Prostate gland (tissue), 2 donors: ENCODE data around the gene RETREG3. TPM values are rescaled to one million over a fixed set of nuclear protein-coding genes. Genes with fewer than 3 reads are reported as not detected.

Source experiments
- DNase-seq: peaks from one replicate; pipeline ENCODE4 v3.0.0-alpha.2; 2019; ENCODE audit warnings: low spot score
- H3K27ac ChIP-seq, 2 donors: fragments of 200-600 bp; sonication (generic); 2 replicates each; pipeline ENCODE4 v1.5.1; 2017 to 2019
- H3K27me3 ChIP-seq: fragments of 200-600 bp; sonication (generic); replicated peaks from 2 replicates; pipeline ENCODE4 v1.5.1; 2019; ENCODE audit not compliant: insufficient read depth
- H3K36me3 ChIP-seq, 2 donors: fragments of 200-600 bp; sonication (generic); 1 replicate in 1 of 2; 2 replicates in 1 of 2; pipeline versions ENCODE4 v1.5.1 to v1.8.1; 2017 to 2019
- H3K4me1 ChIP-seq: fragments of 200-600 bp; sonication (generic); replicated peaks from 2 replicates; pipeline ENCODE4 v1.5.1; 2019
- H3K4me3 ChIP-seq, 2 donors: fragments of 200-600 bp; sonication (generic); 2 replicates each; pipeline ENCODE4 v1.5.1; 2017 to 2019
- H3K9me3 ChIP-seq: fragments of 200-600 bp; sonication (generic); 2 replicates; pipeline ENCODE4 v1.5.1; 2017
- CTCF ChIP-seq, 4 experiments: fragments of 200-600 bp in 2 of 4; fragments of 450-650 bp in 2 of 4; sonication (generic) in 2 of 4; IDR thresholded peaks; 1 replicate in 3 of 4; 2 replicates in 1 of 4; pipeline ENCODE4 v1.5.1; 2016 to 2019; ENCODE audit warnings: antibody characterized with exemption in 4 of 4, mild to moderate bottlenecking in 2 of 4, moderate library complexity in 2 of 4
- POLR2A ChIP-seq: fragments of 450-650 bp; IDR thresholded peaks from one replicate; pipeline ENCODE4 v1.6.1; 2016; ENCODE audit warnings: antibody characterized with exemption, mild to moderate bottlenecking
- POLR2AphosphoS5 ChIP-seq: sonication (generic); formaldehyde crosslinking; IDR thresholded peaks from one replicate; pipeline ENCODE4 v1.6.1; 2017; ENCODE audit warnings: antibody characterized with exemption
- WGBS: methylation state at CpG from one replicate; pipeline ENCODE4 v1.1.5; 2018; 5-methylcytosine and 5-hydroxymethylcytosine counted together
- intact Hi-C: fragments of 100-400 bp; cut with DNase I; formaldehyde crosslinking; loops from one replicate; pipeline ENCODE4 v1.14.2; 2022
- total RNA-seq, 2 donors: library from RNA; depleted of rRNA; stranded (reverse); fragments of >200 nt; gene quantifications; one replicate each; pipeline ENCODE4 v1.1.0, GENCODE V29; 2016

RETREG3 gene
- total RNA-seq, 2 donors from 2014 or later: 92.8 to 126 TPM

- no peak overlapping the region for H3K4me3 ChIP-seq
- DNase-seq: no peak
- WGBS: 63% methylated on average over 3 of the region's 3 CpGs
- no peaks in the 10 kb centered on the region for H3K27me3 ChIP-seq
- H3K9me3 ChIP-seq: no peaks in the 10 kb centered on the region
- H3K27ac ChIP-seq: no peak overlapping the region
- no peaks in the 10 kb centered on the region for H3K36me3 ChIP-seq
- TF ChIP-seq CTCF (IDR thresholded peaks at IDR 0.05): no peak
- no peaks in the 10 kb centered on the region for H3K4me1 ChIP-seq
- intact Hi-C loops: no loop called here
Observed at GRCh38 chr17:42596386-42596785, 12.8 kb downstream of the RETREG3 start.

- intact Hi-C loops: no loop called here
- Histone ChIP-seq H3K4me3 (no peak overlapping the region), H3K9me3 (no peaks in the 10 kb centered on the region), H3K27ac (no peak overlapping the region), H3K27me3 (no peaks in the 10 kb centered on the region), H3K36me3 (peaks cover 0 to 5% of the 10 kb centered on the region in 2 donors), H3K4me1 (peaks cover 18% of the 10 kb centered on the region)
- no peak for TF ChIP-seq POLR2A
- no peak for TF ChIP-seq POLR2AphosphoS5
- TF ChIP-seq CTCF (IDR thresholded peaks at IDR 0.05): no peak
- WGBS: 95% methylated on average over 9 of the region's 9 CpGs
- DNase-seq: no peak
Observed at GRCh38 chr17:42591411-42591810, 17.8 kb downstream of the RETREG3 start.

GRCh38 chr17:42590886-42591285, 18.3 kb downstream of the RETREG3 start:
- Histone ChIP-seq H3K9me3 (no peaks in the 10 kb centered on the region), H3K27me3 (no peaks in the 10 kb centered on the region), H3K27ac (no peak overlapping the region), H3K4me3 (no peak overlapping the region), H3K4me1 (peaks cover 22% of the 10 kb centered on the region), H3K36me3 (peaks cover 0 to 5% of the 10 kb centered on the region in 2 donors)
- no peak for TF ChIP-seq POLR2AphosphoS5
- WGBS: 86% methylated on average over 2 of the region's 2 CpGs
- DNase-seq: no peak
- intact Hi-C loops: no loop called here

- H3K36me3 ChIP-seq: peaks cover 9 to 27% of the 10 kb centered on the region in 2 donors
- peak; percentile 77 for DNase-seq
- peak overlapping the region; percentile 67 to 78 for H3K27ac ChIP-seq
- peaks cover 27% of the 10 kb centered on the region for H3K4me1 ChIP-seq
- H3K9me3 ChIP-seq: no peaks in the 10 kb centered on the region
- no peaks in the 10 kb centered on the region for H3K27me3 ChIP-seq
- H3K4me3 ChIP-seq: no peak overlapping the region
- intact Hi-C loops: loop anchor here (10.0 kb wide), 1 partner anchor 178 kb away; the partner anchor contains the start of gene RAMP2
- 44% methylated on average over 7 of the region's 7 CpGs for WGBS
- TF ChIP-seq POLR2A: no peak
- peak; percentile 88 for TF ChIP-seq POLR2AphosphoS5
Observed at GRCh38 chr17:42586514-42587230, 22.5 kb downstream of the RETREG3 start.

GRCh38 chr17:42585353-42585752, 23.8 kb downstream of the RETREG3 start:
- no peaks in the 10 kb centered on the region for H3K9me3 ChIP-seq
- intact Hi-C loops: loop anchor here (10.0 kb wide), 1 partner anchor 179 kb away; the partner anchor contains the start of gene RAMP2
- H3K4me1 ChIP-seq: peaks cover 27% of the 10 kb centered on the region
- no peak for DNase-seq
- H3K27me3 ChIP-seq: no peaks in the 10 kb centered on the region
- H3K36me3 ChIP-seq: peaks cover 14 to 32% of the 10 kb centered on the region in 2 donors
- WGBS: 6% methylated on average over 1 of the region's 1 CpG
- peak overlapping the region; percentile 67 to 78 for H3K27ac ChIP-seq
- H3K4me3 ChIP-seq: no peak overlapping the region
- TF ChIP-seq POLR2AphosphoS5: no peak
- no peak for TF ChIP-seq POLR2A
- no peak for TF ChIP-seq CTCF (IDR thresholded peaks at IDR 0.05)

- WGBS: 80% methylated on average over 9 of the region's 9 CpGs
- H3K36me3 ChIP-seq: peaks cover 14 to 30% of the 10 kb centered on the region in 2 donors
- TF ChIP-seq POLR2A: no peak
- TF ChIP-seq POLR2AphosphoS5: no peak
- TF ChIP-seq CTCF (IDR thresholded peaks at IDR 0.05): no peak
- H3K27me3 ChIP-seq: no peaks in the 10 kb centered on the region
- H3K4me3 ChIP-seq: no peak overlapping the region
- intact Hi-C loops: loop anchor here (10.0 kb wide), 1 partner anchor 180 kb away; the partner anchor contains the start of gene RAMP2
- peak overlapping the region in 1 of 2 donors; percentile 78 for H3K27ac ChIP-seq
- DNase-seq: no peak
- H3K9me3 ChIP-seq: no peaks in the 10 kb centered on the region
- H3K4me1 ChIP-seq: peaks cover 27% of the 10 kb centered on the region
Observed at GRCh38 chr17:42584880-42585279, 24.3 kb downstream of the RETREG3 start.
